ENCODE results near the gene TMEM150B. TPM values are rescaled to one million over a fixed set of nuclear protein-coding genes. Genes with fewer than 3 reads are reported as not detected.

TMEM150B gene
- total and polyA plus RNA-seq, 8 donors = 0.49 to 29.5 (median 0.90) TPM

DNA sequence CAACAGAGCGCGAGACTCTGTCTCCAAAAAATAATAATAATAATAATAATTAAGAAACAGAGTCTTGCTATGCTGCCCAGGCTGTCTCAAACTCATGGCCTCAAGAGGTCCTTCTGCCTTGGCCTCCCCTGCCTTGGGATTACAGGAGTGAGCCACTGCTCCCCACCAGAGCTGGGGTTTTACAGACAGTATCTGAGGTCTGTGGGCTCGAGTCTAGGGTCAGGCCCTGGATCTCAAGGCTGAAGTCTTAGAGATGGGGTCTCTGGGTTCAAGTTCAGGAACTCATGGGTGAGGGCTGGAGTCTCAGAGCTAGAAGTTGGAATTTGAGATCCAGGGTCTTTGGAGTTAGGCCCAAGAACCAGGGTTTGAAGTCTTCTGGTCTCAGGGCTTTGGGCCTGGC lies 41.6 kb upstream of the TMEM150B start:
- intact Hi-C loops (cut with DNase I) = no loop called here
- TF ChIP-seq, protein P1, sequence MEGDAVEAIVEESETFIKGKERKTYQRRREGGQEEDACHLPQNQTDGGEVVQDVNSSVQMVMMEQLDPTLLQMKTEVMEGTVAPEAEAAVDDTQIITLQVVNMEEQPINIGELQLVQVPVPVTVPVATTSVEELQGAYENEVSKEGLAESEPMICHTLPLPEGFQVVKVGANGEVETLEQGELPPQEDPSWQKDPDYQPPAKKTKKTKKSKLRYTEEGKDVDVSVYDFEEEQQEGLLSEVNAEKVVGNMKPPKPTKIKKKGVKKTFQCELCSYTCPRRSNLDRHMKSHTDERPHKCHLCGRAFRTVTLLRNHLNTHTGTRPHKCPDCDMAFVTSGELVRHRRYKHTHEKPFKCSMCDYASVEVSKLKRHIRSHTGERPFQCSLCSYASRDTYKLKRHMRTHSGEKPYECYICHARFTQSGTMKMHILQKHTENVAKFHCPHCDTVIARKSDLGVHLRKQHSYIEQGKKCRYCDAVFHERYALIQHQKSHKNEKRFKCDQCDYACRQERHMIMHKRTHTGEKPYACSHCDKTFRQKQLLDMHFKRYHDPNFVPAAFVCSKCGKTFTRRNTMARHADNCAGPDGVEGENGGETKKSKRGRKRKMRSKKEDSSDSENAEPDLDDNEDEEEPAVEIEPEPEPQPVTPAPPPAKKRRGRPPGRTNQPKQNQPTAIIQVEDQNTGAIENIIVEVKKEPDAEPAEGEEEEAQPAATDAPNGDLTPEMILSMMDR (IDR thresholded peaks at IDR 0.05) = no peak
- Histone ChIP-seq H3K27ac (no peak overlapping the region), H3K4me1 (peaks cover 5 to 11% of the 10 kb centered on the region in 2 donors), H3K9me3 (no peaks in the 10 kb centered on the region), H3K36me3 (no peaks in the 10 kb centered on the region), H3K4me3 (no peak overlapping the region), H3K27me3 (peaks cover 23 to 65% of the 10 kb centered on the region in 2 donors)
- no peak for DNase-seq
- ATAC-seq = no peak

DNA sequence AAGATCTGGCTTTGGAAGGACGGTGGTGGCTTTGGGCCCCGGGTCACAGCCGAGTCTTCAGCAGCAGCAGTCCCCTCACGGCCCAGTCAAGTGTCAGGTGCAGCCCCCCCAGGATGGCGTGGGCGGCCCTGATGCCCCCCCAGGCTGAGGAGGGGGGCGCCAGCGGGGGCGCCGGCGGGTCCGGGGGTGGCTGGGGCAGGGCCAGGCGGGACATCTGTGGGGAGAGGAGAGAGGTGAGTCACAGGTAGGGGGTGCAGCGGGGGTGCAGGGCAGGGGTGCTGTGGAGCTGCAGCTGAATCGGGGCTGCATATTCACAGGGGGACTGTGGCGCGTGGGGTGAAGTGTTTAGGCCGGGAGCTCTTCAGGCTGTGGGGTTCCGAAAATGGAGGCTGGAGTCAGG lies 40.8 kb upstream of the TMEM150B start:
- H3K9me3 ChIP-seq = no peaks in the 10 kb centered on the region
- H3K4me1 ChIP-seq = peaks cover 5 to 11% of the 10 kb centered on the region in 2 donors
- no peak for ATAC-seq
- intact Hi-C loops (cut with DNase I) = no loop called here
- H3K27me3 ChIP-seq = peaks cover 16 to 57% of the 10 kb centered on the region in 2 donors
- peak in 1 of 4 donors; percentile 65 for DNase-seq
- no peaks in the 10 kb centered on the region for H3K36me3 ChIP-seq
- TF ChIP-seq, protein P1 (IDR thresholded peaks at IDR 0.05) = no peak
- H3K4me3 ChIP-seq = no peak overlapping the region
- H3K27ac ChIP-seq = no peak overlapping the region

DNA sequence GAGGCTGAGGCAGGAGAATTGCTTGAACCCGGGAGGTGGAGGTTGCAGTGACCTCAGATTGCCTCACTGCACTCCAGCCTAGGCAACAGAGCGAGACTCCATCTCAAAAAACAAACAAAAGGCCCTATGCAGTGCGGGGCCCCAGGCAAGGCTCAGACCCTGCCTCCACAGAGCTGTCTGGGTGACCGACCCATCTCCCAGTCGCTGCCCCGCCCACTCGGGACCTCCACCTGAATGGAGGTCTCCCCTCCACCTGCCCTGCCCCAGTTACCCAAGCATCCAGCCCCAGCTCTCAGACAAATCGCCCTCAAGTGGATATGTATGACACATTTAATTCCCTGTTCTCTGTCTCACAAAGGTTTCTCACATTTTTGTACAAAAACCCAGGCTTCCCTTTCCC lies 40.1 kb upstream of the TMEM150B start:
- Histone ChIP-seq H3K4me1 (peaks cover 5 to 11% of the 10 kb centered on the region in 2 donors), H3K27me3 (peaks cover 13 to 50% of the 10 kb centered on the region in 2 donors), H3K4me3 (no peak overlapping the region), H3K36me3 (no peaks in the 10 kb centered on the region), H3K27ac (no peak overlapping the region), H3K9me3 (no peaks in the 10 kb centered on the region)
- intact Hi-C loops (cut with DNase I) = no loop called here
- TF ChIP-seq, protein P1 (IDR thresholded peaks at IDR 0.05) = no peak
- DNase-seq = peak in 1 of 4 donors; percentile 68
- no peak for ATAC-seq

DNA sequence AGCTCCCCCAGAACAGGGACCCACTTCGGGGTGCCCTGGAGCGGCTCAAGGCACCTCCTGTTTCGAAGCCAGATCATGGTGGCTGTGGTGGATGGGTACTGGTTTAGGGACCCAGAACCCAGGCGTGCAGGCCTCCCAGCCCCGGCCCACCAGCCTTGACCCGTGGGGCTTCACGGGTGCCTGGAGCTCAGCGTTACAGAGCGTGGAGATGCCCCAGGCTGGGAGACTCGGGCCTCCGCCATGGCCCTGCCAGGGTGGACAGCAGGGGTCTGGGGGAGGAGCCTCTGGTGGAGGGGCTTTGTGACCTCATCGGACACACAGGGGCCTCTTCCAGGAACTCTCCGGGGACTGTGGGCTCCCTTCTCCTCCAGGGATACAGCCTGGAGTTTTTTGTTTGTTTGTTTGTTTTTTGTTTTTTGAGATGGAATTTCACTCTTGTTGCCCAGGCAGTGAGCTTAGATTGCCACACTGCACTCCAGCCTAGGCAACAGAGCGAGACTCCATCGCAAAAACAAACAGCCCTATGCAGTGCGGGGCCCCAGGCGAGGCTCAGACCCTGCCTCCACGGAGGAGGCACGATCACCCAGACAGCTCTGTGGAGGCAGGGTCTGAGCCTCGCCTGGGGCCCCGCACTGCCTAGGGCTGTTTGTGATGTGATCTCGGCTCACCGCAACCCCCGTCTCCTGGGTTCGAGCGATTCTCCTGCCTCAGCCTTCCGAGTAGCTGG lies 38.0 kb upstream of the TMEM150B start, which contains the start of gene GARIN5B:
GARIN5B (minus strand) TSS at position 271 of the 727 bp plus-strand sequence; CDS start at position 77, 194 bp downstream.
- Histone ChIP-seq H3K27me3 (peaks cover 0 to 35% of the 10 kb centered on the region in 2 donors), H3K27ac (no peak within 1 kb of the TSS), H3K9me3 (no peaks in the 10 kb centered on the region), H3K4me1 (no peaks in the 10 kb centered on the region), H3K4me3 (no peak within 1 kb of the TSS), H3K36me3 (no peaks in the 10 kb centered on the region)
- TF ChIP-seq, protein P1 (IDR thresholded peaks at IDR 0.05) = no peak
- ATAC-seq (no peak), DNase-seq (no peak)
- intact Hi-C loops (cut with DNase I) = no loop called here

DNA sequence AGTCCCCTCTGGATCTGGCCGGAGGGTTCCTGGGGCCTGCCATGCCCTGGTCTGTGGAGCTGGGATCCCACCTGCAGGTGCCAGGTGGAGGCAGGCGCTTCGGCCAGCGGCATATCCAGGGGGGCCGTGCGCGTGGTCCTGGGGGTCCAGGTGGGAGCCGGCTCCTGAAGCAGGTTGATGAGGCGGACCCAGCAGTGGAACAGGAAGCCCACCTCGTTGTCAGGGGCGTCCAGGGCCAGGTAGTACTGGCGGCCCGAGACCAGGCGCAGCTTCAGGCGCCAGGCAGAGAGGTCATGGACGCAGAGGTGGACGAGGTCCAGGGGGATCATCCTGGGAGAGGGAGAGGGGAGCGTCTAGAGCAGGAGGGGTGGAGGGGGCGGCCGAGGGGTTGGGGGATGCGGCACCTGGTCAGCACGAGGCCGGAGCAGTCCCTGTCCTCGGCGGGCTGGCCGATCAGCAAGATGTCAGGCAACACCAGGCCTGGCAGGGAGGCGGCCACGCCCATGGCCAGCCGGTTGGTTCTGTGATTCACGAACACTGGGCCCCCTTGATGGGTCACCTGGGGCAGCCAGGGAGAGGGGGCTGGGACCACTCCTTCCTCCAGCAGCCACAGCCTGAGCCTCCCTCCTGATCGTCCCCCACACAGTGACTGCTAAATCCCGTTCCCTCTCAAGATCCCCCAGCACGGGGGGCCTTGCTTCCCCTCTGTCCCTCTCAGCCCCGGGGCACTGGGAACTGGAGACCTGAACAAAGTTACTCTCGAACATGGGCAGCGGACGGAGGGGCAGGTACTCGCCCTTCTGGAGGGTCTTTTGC lies 37.2 kb upstream of the TMEM150B start:
- no peaks in the 10 kb centered on the region for H3K36me3 ChIP-seq
- DNase-seq = peak in 1 of 4 donors; percentile 72
- H3K4me1 ChIP-seq = no peaks in the 10 kb centered on the region
- no peaks in the 10 kb centered on the region for H3K9me3 ChIP-seq
- H3K27ac ChIP-seq = no peak overlapping the region
- peaks cover 0 to 34% of the 10 kb centered on the region in 2 donors for H3K27me3 ChIP-seq
- H3K4me3 ChIP-seq = no peak overlapping the region
- no peak for ATAC-seq
- TF ChIP-seq, protein P1 (IDR thresholded peaks at IDR 0.05) = no peak
- intact Hi-C loops (cut with DNase I) = no loop called here
